ENCODE results near the gene AKT2.

The AKT2 gene

GRCh38 chr19:40267601-40267997, 17.5 kb downstream of the AKT2 start:
- H3K4me1 ChIP-seq (ENCODE audit: low read length), result no peaks in the 10 kb centered on the region
- peaks cover 81% of the 10 kb centered on the region for H4K20me1 ChIP-seq (ENCODE audit: insufficient read depth, low read length)
- peaks cover 86% of the 10 kb centered on the region for H3K79me2 ChIP-seq (ENCODE audit: low read length)
- no peak overlapping the region for H3K4me3 ChIP-seq (ENCODE audit: low read length)
- H3K9me3 ChIP-seq (ENCODE audit: insufficient read depth, low read length), result no peaks in the 10 kb centered on the region
- H3K27ac ChIP-seq (ENCODE audit: low read length), result no peak overlapping the region
- H3K4me2 ChIP-seq (ENCODE audit: low read length), result no peak overlapping the region
- H3K36me3 ChIP-seq (replicated peaks; ENCODE audit: low read depth, low read length), result peaks cover 21% of the 10 kb centered on the region
- no peak for TF ChIP-seq CTCF (IDR thresholded peaks at IDR 0.05; ENCODE audit: low read depth, low read length)
- no peak for TF ChIP-seq EZH2phosphoT487 (IDR thresholded peaks at IDR 0.05; ENCODE audit: low read depth)
- no peak overlapping the region for H3K9ac ChIP-seq (ENCODE audit: low read length)
- H3K27me3 ChIP-seq (ENCODE audit: low read depth, low read length), result no peaks in the 10 kb centered on the region
- no peak overlapping the region for H2AFZ ChIP-seq (ENCODE audit: low read depth, low read length)

- TF ChIP-seq CTCF (IDR thresholded peaks at IDR 0.05; ENCODE audit: low read depth, low read length) (no peak), EZH2phosphoT487 (IDR thresholded peaks at IDR 0.05; ENCODE audit: low read depth) (no peak)
- Histone ChIP-seq H2AFZ (ENCODE audit: low read depth, low read length) (no peak overlapping the region), H4K20me1 (ENCODE audit: insufficient read depth, low read length) (peaks cover 80% of the 10 kb centered on the region), H3K9me3 (ENCODE audit: insufficient read depth, low read length) (no peaks in the 10 kb centered on the region), H3K4me2 (ENCODE audit: low read length) (no peak overlapping the region), H3K36me3 (replicated peaks; ENCODE audit: low read depth, low read length) (peaks cover 21% of the 10 kb centered on the region), H3K79me2 (ENCODE audit: low read length) (peaks cover 86% of the 10 kb centered on the region), H3K4me1 (ENCODE audit: low read length) (no peaks in the 10 kb centered on the region), H3K9ac (ENCODE audit: low read length) (no peak overlapping the region), H3K4me3 (ENCODE audit: low read length) (no peak overlapping the region), H3K27ac (ENCODE audit: low read length) (no peak overlapping the region), H3K27me3 (ENCODE audit: low read depth, low read length) (no peaks in the 10 kb centered on the region)
Measured at GRCh38 chr19:40266912-40267600, 18.1 kb downstream of the AKT2 start.

DNA sequence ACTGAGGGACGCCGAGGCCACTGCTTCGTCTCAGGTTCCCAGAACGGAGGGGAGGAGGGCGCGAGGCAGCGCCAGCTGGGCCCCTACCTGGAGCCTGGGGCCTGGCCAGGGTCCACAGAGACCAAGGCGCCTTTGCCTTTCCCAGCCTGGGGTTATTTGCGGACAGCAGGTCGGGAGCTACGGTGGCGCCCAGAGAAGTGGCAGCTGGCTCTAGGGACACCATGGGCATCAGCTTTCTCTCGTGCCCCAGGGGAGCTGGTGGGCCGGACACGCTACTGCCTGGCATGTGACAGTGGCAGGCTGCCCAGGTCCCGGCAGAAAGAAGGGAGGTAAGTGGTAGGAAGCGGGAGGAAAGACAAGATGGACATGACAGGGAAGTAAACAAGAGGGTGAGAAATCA, 19.0 kb downstream of the AKT2 start:
- no peaks in the 10 kb centered on the region for H3K27me3 ChIP-seq (ENCODE audit: low read depth, low read length)
- no peak overlapping the region for H2AFZ ChIP-seq (ENCODE audit: low read depth, low read length)
- no peak overlapping the region for H3K4me3 ChIP-seq (ENCODE audit: low read length)
- H3K9ac ChIP-seq (ENCODE audit: low read length), result no peak overlapping the region
- H3K9me3 ChIP-seq (ENCODE audit: insufficient read depth, low read length), result no peaks in the 10 kb centered on the region
- no peak overlapping the region for H3K27ac ChIP-seq (ENCODE audit: low read length)
- H3K79me2 ChIP-seq (ENCODE audit: low read length), result peaks cover 77% of the 10 kb centered on the region
- no peaks in the 10 kb centered on the region for H3K4me1 ChIP-seq (ENCODE audit: low read length)
- TF ChIP-seq EZH2phosphoT487 (IDR thresholded peaks at IDR 0.05; ENCODE audit: low read depth) (no peak), CTCF (IDR thresholded peaks at IDR 0.05; ENCODE audit: low read depth, low read length) (no peak)
- no peak overlapping the region for H3K4me2 ChIP-seq (ENCODE audit: low read length)
- H3K36me3 ChIP-seq (replicated peaks; ENCODE audit: low read depth, low read length), result peaks cover 17% of the 10 kb centered on the region
- peaks cover 73% of the 10 kb centered on the region for H4K20me1 ChIP-seq (ENCODE audit: insufficient read depth, low read length)

- Histone ChIP-seq H3K4me2 (ENCODE audit: low read length) (no peak overlapping the region), H2AFZ (ENCODE audit: low read depth, low read length) (no peak overlapping the region), H3K27ac (ENCODE audit: low read length) (no peak overlapping the region), H3K9me3 (ENCODE audit: insufficient read depth, low read length) (no peaks in the 10 kb centered on the region), H3K27me3 (ENCODE audit: low read depth, low read length) (no peaks in the 10 kb centered on the region), H3K9ac (ENCODE audit: low read length) (no peak overlapping the region), H3K36me3 (replicated peaks; ENCODE audit: low read depth, low read length) (peaks cover 17% of the 10 kb centered on the region), H3K79me2 (ENCODE audit: low read length) (peaks cover 78% of the 10 kb centered on the region), H3K4me1 (ENCODE audit: low read length) (no peaks in the 10 kb centered on the region), H4K20me1 (ENCODE audit: insufficient read depth, low read length) (peaks cover 76% of the 10 kb centered on the region), H3K4me3 (ENCODE audit: low read length) (no peak overlapping the region)
- TF ChIP-seq CTCF (IDR thresholded peaks at IDR 0.05; ENCODE audit: low read depth, low read length) (no peak), EZH2phosphoT487 (IDR thresholded peaks at IDR 0.05; ENCODE audit: low read depth) (no peak)
Measured at GRCh38 chr19:40265763-40266099, 19.4 kb downstream of the AKT2 start.
